NB4 (cell line): ENCODE results near the gene BRPF3.

Experiments used
- DNase-seq: peaks from one replicate; pipeline ENCODE4 v3.0.0; 2010; ENCODE audit warnings: low read depth
- H3K4me3 ChIP-seq: one replicate; pipeline ENCODE4 v1.5.1; 2011; ENCODE audit warnings: mild to moderate bottlenecking, low read depth, low read length, moderate library complexity
- MYC ChIP-seq: IDR thresholded peaks from 2 replicates; pipeline ENCODE4 v1.6.1; 2011; ENCODE audit warnings: low read depth, low read length
- POLR2A ChIP-seq: IDR thresholded peaks from 2 replicates; pipeline ENCODE4 v1.6.1; 2011; ENCODE audit warnings: mild to moderate bottlenecking; ENCODE audit not compliant: insufficient read length; ENCODE audit errors: extremely low read depth
- TF ChIP-seq, protein P1 (sequence below): IDR thresholded peaks from 2 replicates; pipeline ENCODE4 v1.6.1; 2011; ENCODE audit warnings: low read depth, low read length
- TF ChIP-seq, protein P2 (sequence below): IDR thresholded peaks from one replicate; pipeline ENCODE4 v1.5.1; 2012; ENCODE audit warnings: low read depth, low read length

Gene BRPF3

DNA sequence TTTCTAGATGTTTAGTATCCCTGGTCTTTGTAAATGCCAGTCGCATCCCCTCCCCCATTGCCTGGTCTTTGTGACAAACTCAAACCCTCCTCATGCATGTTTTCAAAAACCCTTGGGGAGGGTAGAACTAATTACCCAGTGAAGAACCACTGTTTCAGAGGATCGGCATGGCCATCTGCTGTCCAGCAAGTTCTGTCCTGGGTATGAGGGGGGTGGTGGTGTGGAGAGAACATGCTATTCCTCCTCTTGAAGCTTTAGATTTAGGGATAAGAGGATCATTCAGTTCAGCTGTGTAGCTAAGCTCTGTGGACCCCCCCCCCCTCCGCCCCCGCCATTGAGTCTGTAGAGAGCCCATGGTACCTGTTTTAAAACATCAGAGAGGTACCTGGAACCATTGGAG is 5.6 kb downstream of the BRPF3 start:
- DNase-seq = no peak
- TF ChIP-seq POLR2A (no peak), MYC (no peak)
- TF ChIP-seq, protein P1, sequence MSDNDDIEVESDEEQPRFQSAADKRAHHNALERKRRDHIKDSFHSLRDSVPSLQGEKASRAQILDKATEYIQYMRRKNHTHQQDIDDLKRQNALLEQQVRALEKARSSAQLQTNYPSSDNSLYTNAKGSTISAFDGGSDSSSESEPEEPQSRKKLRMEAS = no peak
- TF ChIP-seq, protein P2, sequence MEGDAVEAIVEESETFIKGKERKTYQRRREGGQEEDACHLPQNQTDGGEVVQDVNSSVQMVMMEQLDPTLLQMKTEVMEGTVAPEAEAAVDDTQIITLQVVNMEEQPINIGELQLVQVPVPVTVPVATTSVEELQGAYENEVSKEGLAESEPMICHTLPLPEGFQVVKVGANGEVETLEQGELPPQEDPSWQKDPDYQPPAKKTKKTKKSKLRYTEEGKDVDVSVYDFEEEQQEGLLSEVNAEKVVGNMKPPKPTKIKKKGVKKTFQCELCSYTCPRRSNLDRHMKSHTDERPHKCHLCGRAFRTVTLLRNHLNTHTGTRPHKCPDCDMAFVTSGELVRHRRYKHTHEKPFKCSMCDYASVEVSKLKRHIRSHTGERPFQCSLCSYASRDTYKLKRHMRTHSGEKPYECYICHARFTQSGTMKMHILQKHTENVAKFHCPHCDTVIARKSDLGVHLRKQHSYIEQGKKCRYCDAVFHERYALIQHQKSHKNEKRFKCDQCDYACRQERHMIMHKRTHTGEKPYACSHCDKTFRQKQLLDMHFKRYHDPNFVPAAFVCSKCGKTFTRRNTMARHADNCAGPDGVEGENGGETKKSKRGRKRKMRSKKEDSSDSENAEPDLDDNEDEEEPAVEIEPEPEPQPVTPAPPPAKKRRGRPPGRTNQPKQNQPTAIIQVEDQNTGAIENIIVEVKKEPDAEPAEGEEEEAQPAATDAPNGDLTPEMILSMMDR = no peak
- no peak overlapping the region for H3K4me3 ChIP-seq

DNA sequence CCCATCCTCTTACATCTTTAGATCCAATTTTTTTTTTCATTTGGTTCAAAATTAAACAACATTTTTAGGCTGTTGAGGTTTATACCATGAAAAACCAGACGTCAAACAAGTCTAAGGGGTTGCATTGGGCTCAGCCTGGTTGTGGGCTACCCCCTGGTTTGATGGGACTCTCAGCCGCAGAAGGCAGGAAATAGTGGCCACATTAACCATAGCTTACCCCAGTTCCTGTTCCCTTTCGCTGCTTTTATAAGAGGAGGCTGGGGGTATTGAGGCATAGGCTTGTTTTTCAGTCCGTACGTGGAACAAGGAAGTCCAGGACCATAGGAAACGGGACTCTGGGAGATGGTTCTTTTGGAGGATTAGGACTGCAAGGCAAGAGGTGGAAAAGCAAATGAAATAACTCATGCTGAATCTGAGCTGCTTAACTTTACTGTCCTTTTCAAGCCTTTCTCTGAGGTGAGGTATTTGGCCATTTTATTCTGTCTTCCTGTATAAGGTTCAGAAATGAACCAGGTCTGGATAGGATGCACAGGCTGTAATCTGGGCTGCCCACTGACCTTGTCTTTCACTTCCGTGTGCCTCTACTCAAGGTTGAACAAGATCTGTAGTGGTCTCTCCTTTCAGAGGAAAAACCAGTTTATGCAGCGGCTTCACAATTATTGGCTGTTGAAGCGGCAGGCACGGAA is 7.7 kb downstream of the BRPF3 start:
- TF ChIP-seq, protein P2 = no peak
- TF ChIP-seq POLR2A (no peak), MYC (no peak)
- TF ChIP-seq, protein P1 = peak; percentile 15; the same call in 1 of the 2 replicates
- DNase-seq = peak; percentile 88
- peak overlapping the region; percentile 16 for H3K4me3 ChIP-seq

DNA sequence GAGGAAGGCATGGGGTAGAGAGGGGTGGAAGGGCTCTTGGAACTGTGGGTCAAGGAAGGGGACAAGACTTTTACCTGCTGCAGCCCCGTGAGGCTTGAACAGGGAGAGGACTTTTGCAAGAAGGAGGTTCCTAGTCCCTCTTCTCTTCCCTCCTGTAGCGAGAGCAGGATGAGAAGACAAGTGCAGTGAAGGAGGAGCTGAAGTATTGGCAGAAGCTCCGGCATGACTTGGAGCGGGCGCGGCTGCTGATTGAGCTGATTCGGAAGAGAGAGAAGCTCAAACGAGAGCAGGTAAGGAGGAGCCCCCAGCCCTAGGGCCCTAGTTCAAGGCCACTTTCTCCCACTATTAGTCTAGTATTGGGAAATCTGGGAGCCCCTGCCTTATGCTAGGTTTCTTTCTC is 10.6 kb downstream of the BRPF3 start:
- H3K4me3 ChIP-seq = no peak overlapping the region
- no peak for TF ChIP-seq MYC
- TF ChIP-seq, protein P2 = no peak
- TF ChIP-seq, protein P1 = no peak
- TF ChIP-seq POLR2A = no peak
- DNase-seq = no peak

DNA sequence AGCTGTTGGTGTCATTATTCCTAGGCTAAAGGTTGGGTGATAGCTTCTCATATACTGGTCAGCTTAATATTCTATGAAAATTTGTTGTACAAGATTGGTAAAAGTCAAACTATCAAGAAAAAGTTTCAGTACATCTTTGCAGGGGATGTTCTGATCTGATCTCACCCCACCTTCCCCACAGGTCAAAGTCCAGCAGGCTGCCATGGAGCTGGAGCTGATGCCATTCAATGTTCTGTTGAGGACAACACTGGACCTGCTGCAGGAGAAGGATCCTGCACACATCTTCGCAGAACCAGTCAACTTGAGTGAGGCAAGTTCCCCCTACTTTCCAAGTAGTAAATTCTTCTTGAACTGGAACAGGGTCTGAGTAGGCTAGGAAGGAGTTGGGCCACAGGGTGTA is 13.1 kb downstream of the BRPF3 start:
- TF ChIP-seq, protein P1 = no peak
- TF ChIP-seq MYC = no peak
- TF ChIP-seq, protein P2 = no peak
- no peak for TF ChIP-seq POLR2A

DNA sequence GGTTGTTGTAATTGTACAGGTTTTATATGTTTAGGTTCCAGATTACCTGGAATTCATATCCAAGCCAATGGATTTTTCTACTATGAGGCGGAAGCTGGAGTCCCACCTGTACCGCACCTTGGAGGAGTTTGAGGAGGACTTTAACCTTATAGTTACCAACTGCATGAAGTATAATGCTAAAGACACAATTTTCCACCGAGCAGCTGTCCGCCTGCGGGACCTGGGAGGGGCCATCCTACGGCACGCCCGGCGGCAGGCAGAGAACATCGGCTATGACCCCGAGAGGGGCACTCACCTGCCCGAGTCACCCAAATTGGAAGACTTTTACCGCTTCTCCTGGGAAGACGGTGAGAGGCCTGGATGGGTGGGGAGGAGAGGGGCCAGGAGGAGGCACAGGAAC is 13.6 kb downstream of the BRPF3 start:
- H3K4me3 ChIP-seq = no peak overlapping the region
- no peak for DNase-seq
- TF ChIP-seq, protein P2 = no peak
- no peak for TF ChIP-seq POLR2A
- TF ChIP-seq MYC = no peak
- TF ChIP-seq, protein P1 = no peak

More for the DNA sequence above, 13.1 kb downstream of the BRPF3 start:
- no peak overlapping the region for H3K4me3 ChIP-seq
- DNase-seq = no peak
